ENCODE results near the gene EGFL6.
A peak's percentile ranks its signal among the peaks of the same experiment; 100 is the strongest.
"Not testable (repeated sequence)": the region's sequence is repeated elsewhere in the genome, so short reads cannot be mapped to it uniquely, and the experiment has no call there.

Gene EGFL6

DNA sequence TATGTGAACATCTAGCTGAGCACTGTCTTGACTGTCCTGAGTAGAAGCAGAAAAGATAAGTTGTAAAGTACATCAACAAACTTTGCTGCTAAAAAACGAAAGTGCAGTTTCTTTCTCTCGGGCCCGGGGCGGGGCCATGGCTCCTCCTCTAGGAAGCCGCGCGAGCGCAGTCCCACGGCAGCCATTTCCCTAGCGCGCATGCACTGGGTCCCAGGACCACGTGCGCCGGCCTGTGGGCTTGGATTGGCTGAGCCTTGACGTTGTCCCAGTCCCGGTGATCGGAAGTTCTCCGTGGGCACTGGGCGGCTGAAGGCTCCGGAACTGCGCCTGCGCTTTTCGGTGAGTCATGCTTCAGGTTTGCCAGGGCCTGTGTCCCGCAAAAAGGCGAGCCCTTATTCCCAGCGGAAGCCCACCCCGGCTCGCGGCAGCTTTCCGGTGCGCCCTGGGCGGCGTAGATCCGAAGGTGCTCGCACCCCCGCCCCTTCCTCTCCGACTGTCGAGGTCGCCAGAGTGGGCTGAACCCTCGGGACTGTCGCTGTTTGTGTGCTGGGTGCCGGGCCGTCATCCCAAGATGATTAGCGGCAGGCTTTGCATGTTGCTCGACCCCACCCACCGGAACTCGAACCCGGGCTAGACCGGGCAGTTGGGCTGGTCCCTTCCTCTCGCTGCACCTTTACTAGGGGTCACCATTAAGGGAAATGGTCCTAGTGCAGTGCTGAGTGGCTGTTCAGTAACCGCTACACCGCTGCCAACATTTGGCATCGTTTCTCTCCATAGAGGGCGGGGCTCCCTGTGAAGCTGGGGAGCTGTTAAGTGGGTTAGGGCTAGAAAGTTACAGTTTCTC, 83.7 kb downstream of the EGFL6 start, which contains the start of gene TCEANC:
Gene TCEANC (plus strand): TSS at position 292 of the 844 bp plus-strand sequence. CDS start 9,368 bp downstream, outside the sequence.
- DNase-seq (ENCODE audit: low read depth in 2 of 2): peak; percentile 82 to 94

DNA sequence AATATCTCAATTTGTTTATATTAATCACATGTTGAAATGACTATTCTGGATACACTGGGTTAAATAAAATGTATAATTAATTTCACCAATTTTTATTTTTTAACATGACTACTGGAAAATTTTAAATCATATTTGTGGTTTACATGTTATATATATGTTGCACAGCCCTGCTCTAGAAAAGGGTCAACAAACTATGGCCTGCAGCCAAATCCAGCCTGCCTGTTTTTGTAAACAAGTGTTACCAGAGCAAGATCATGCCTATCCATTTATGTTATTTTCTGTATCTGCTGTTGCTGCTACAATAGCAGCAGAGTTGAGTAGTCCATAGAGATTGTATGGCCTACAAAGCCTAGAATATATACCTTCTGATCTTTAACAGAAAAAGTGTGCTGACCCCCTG, 84.7 kb downstream of the EGFL6 start:
- no peak for DNase-seq (ENCODE audit: low read depth in 2 of 2)

GRCh38 chrX:13655674-13656073, 86.3 kb downstream of the EGFL6 start:
- no peak for DNase-seq (ENCODE audit: low read depth in 2 of 2)

GRCh38 chrX:13658602-13659001, 89.2 kb downstream of the EGFL6 start:
- DNase-seq (ENCODE audit: low read depth in 2 of 2): no peak

DNA sequence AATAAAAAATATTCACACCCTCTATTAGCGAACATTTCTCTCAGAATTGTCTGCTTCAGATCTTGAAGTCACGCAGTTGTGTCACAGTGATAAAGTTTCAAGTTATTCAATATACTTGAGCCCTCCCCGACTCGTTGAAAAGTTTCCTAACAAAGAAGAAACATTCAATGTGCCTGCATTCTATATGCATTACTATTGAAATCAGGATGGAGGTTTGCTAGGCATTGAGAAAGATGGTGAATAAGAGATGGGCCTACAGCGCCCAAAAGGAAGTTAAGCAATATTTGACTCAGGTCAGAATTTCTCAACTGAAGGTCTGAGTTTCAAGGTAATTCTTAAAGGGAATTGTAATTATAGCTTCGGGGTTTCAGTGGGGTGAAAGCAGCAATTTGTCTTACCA, 89.7 kb downstream of the EGFL6 start:
- DNase-seq (ENCODE audit: low read depth in 2 of 2): no peak

DNA sequence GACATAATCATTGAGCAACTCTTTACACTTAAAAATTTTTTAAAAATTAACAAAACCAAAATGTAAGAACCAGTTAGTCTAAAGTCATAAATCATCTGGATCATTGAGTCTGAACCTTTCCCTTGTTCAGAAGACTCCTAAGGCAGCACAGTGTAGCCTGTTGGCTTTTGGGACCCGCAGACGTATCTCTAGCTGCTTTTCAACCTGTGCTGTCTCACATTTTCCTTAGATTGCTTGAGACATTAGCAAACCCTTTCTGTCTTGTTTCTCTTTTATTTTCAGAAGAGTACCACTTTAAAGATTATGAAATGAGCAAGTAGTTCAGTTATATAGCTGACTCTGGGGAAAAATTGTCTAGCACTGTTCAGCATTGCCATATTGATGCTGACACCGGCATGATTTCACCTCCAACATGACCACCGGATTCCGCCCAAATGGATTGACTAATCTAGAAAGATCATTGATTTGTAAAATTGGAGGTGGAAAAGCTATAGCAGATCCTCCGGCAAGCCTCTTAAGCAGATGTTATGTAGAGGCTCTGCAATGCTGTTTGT, 92.4 kb downstream of the EGFL6 start:
- DNase-seq (ENCODE audit: low read depth in 2 of 2): no peak

DNA sequence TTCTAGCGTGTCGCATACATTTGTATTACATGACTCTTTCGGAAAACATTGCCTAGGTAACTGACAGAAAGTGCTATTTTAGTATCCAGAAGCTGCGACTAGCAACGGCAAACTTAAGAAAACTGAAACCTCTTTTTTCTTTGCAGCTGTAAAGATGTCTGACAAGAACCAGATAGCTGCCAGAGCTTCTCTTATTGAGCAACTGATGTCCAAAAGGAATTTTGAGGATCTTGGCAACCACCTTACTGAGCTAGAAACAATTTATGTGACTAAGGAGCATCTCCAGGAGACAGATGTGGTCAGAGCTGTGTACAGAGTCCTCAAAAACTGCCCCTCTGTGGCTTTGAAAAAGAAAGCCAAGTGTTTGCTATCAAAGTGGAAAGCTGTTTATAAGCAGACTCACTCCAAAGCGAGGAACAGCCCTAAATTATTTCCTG, 93.0 kb downstream of the EGFL6 start:
- DNase-seq (ENCODE audit: low read depth in 2 of 2): no peak

GRCh38 chrX:13664020-13664419, 94.6 kb downstream of the EGFL6 start:
- no peak for DNase-seq (ENCODE audit: low read depth in 2 of 2)

DNA sequence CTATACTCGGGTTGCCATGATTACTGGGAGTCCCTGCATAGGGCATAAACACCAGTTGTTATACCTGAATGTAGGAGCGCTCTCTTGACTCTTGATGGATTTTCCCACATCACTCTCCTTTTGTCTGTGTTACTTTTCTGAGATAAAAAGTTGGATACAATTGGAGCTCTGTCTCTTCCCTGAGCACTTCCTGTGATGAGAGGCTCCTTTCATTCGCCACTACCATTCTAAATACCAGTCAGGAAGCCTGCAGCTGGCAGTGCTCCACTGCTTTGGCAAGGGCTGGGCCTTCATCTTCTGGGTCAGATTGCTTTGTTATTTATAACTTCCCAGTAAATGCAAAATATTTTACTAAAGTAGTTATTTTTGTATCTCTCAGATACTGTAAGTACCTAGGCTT, 97.4 kb downstream of the EGFL6 start:
- DNase-seq (ENCODE audit: low read depth in 2 of 2): no peak

DNA sequence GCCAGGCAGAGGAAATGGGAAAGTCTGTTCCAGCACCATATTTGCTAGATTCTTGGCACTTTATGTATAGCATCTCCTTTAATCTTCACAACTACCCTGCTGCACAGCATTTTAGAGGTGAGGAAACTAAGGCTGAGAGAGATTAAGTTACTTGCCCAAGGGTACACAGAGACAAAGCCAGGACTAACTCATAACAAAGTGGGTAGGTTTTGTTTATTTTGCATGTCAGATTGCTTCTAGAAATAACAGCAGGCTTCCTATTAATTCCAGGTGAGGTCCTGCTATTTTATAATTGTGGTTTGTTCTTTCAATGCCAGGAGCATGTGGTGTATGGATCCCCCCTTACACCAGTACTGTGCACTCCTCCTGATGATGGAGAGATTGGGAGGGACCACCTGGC, 98.5 kb downstream of the EGFL6 start:
- no peak for DNase-seq (ENCODE audit: low read depth in 2 of 2)

- peak in 1 of 2 donors; percentile 28 for DNase-seq (ENCODE audit: low read depth in 2 of 2)
Observed at GRCh38 chrX:13669246-13669737, 99.9 kb downstream of the EGFL6 start.

DNA sequence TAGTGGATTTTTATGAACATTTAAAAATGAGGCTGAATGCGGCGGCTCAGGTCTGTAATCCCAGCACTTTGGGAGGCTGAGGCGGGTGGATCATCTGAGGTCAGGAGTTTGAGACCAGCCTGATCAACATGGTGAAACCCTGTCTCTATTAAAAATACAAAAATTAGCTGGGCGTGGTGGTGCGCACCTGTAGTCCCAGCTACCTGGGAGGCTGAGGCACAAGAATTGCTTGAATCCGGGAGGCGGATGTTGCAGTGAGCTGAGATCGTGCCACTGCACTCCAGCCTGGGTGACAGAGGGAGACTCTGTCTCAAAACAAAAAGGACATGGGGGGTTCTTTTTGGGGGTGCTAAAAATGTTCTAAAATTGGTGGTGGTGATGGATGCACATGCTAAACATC, 100.4 kb downstream of the EGFL6 start:
- not testable (repeated sequence) for DNase-seq (ENCODE audit: low read depth in 2 of 2)

DNA sequence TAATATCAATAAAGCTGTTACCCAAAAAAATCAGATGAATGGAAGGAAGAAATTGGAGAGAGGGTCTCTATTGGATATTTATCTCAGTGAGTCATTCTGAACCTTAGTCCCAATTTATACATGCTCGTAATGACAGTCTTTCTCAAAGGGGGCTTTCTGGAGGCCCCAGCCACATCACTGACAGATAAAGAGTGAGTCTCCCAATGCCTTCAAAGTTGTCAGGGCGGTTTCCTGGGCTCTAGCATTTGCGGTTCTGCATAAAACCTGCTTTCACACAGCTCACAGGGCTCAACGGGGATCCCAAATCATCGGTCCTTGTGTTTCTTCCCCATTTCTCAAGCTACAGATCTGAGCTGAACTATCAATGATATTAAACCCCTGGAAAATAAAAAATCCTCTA, 100.8 kb downstream of the EGFL6 start:
- no peak for DNase-seq (ENCODE audit: low read depth in 2 of 2)

GRCh38 chrX:13673016-13673415, 103.6 kb downstream of the EGFL6 start:
- no peak for DNase-seq (ENCODE audit: low read depth in 2 of 2)

GRCh38 chrX:13676885-13677284, 107.5 kb downstream of the EGFL6 start:
- no peak for DNase-seq (ENCODE audit: low read depth in 2 of 2)

DNA sequence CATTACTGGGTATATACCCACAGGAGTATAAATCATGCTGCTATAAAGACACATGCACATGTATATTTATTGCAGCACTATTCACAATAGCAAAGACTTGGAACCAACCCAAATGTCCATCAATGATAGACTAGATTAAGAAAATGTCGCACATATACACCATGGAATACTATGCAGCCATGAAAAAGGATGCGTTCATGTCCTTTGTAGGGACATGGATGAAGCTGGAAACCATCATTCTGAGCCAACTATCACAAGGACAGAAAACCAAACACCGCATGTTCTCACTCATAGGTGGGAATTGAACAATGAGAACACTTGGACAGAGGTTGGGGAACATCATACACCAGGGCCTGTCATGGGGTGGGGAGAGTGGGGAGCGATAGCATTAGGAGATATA, 110.3 kb downstream of the EGFL6 start:
- not testable (repeated sequence) for DNase-seq (ENCODE audit: low read depth in 2 of 2)

DNA sequence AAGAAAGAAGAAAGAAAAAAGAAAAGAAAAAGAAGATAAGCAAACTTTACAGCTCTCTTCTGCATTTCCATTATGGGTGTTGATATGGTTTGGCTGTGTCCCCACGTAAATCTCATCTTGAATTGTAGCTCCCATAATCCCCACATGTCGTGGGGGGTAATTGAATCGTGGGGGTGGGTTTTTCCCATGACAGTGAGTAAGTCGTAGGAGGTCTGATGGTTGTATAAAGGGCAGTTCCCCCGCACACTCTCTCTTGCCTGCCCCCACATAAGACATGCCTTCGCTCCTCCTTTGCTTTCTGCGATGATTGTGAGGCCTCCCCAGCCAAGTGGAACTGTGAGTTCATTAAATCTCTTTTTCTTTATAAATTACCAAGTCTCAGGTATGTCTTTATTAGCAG, 112.2 kb downstream of the EGFL6 start:
- DNase-seq (ENCODE audit: low read depth in 2 of 2): no peak

Measured in stimulated activated CD8-positive, alpha-beta memory T cell treated with anti-CD3 and anti-CD28 coated beads, Interleukin-2, amount 100 ng/mL, for 48 hours (primary cell).